Measurements from ENCODE around the gene MTMR1. TPM values are rescaled to one million over a fixed set of nuclear protein-coding genes. Genes with fewer than 3 reads are reported as not detected.

Gene MTMR1
- total RNA-seq, 1 experiment from 2014 or later, result 13.8 TPM

DNA sequence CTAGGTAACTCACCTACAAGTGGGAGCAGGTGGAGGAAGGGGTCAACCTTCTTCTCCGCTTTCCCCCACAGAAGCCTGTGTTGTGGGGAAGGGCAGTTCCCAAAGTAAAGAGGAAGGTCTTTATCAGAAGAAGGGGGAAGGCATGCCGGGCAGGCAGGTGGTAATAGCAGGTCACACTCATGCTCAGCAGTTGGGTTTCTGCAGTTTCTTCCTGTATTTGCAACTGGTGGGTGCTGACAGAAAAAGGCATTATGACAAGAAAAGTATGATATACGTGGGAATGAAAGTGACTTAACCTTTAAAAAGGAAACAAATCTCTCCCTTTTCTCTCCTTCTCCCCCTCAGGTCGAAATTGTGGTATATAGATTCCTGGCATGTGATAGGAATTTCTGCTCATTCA is 3.7 kb downstream of the MTMR1 start:
- no peak for DNase-seq (ENCODE audit: low spot score)

DNA sequence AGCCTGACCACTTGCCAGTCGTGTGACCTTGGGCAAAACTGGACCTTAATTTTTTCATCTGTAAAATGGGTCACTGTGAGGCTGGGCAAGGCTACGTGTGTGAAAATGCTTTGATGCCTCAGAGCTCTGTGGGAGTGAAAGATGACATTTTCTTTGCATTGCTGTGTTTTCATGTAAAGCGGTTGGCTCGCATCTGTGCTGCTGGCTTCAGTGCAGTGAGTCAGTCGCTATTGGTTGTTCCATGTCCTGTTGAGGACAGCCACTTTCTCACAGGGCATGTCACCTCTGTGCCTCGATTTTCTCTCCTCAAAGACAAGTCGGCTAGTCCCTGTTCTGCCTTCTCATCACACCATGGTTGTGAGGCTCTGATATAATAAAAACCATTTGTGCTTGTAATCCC is 4.4 kb downstream of the MTMR1 start:
- no peak for DNase-seq (ENCODE audit: low spot score)

DNA sequence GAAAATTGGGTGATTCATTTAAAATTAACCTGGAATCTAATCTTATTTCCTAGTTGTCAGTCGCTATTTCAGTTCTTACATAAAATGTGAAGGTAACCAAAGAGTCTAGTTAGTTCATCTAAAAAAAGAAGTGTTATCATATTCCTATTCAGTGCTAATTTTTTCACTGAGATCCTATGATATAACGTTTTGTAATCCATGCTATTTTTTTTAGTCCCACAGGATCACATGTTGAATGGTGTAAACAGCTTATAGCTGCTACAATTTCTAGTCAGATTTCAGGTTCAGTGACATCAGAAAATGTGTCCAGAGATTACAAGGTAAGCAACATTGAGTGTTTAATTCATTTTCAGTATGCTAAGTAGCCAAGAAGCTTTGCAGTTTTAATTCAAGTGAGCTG is 5.8 kb downstream of the MTMR1 start:
- no peak for DNase-seq (ENCODE audit: low spot score)

DNA sequence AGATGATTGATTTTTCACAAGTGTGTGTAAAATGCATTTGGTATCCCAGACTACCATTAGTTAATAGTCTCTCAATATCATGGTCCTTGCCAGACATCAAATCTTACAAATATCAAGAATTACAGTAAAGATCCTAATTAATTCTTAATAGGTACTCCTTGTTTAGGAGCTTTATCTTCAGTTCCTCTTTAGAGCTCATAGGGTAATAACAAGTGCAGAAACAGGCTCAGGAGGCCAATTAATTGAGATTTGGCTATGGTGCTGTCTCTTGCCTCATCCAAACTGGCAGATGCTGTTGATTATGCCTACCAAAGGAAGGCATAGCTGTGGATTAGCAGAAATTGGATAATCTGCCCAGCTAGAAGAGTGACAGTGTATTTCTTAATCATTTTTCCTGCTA is 6.9 kb downstream of the MTMR1 start:
- DNase-seq (ENCODE audit: low spot score), result no peak

DNA sequence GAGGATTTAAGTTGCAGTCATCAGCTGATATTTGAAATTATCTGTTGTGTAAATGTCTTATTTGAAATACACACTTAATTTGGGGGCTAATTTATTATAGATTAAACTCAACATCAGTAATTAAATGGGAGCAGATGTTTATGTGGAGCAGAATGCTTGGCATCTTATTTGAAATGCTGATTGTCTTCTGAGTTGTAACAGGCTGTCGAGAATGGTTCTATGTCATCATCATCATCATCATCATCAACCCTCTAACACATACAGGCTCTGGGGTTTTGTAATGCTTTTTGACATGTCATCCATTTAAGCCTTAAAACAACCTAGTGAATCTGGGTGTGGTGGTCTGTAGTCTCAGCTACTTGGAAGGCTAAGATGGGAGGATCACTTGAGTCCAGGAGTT is 8.2 kb downstream of the MTMR1 start:
- DNase-seq (ENCODE audit: low spot score), result no peak

DNA sequence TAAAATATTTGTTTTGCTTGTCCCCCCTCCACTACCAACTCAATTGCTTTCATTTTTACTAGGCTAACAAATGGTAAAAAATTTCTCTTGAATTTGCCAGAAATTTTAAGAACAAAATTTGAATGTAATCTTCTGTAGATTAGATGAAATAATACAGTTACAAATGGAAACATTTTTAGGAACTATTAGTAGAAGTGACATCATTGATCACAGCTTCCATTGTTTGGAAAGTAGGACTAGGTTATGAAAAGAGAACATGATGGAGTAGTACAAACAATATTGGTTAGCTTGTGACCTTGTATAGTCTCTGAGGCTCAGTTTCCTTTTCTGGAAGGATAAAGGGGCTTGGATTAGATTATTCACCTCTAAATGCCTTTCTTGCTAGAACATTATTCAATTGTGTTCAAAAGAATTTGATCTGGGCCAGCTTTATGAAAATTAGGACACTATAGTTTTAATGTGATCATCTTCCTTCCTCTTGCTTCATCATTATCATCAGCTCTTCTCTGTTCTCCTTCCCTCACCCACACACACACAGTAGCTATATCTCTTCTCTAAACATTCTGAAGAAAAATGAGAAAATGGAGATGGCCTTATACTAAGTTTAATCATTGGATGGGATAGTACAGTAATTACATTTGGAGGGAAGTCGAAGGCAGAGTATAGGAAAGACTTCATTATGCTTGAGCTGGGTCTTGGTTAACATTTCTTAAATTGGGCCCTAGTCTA is 9.9 kb downstream of the MTMR1 start:
- DNase-seq (ENCODE audit: low spot score), result no peak

DNA sequence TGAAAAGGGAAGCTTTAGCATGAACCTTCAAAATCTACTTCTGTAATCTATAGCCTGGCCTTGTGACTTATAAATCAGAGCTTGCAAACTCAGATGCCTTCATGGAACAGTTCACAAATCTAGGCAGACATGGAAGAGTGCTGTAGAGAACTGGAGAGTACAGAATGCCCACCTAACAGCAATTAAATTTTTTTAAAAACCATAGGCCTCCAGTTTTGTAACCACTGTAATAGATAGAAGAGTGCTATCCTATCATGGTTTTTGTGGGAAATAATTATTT is 10.4 kb downstream of the MTMR1 start:
- no peak for DNase-seq (ENCODE audit: low spot score)

DNA sequence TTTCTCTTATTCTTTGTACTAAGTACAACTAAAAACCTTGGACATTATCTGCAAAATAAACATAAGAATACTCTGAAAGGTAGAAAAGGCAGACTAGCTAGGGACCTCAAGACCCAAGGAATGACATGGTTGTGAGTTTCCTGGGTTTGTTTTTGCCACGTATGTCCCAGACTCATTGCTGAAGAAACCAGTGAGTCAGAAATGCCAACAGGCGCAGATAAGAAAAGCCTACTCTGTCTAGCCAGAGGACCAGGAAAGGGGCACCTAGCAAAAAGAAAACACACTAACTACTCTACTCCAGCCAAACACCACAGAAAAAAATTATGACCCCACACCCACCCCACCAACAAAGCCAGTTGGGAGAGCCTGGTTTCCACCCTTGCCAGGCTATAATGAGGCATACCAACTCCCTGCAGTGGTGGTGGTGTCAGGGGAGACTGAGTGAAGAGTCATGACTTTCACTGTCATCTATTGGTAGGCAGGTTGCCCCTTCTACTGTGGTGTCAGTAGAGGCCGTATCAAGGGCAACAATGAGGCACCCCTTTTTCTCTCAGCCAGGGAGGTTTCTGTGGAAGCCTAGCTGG is 10.9 kb downstream of the MTMR1 start:
- no peak for DNase-seq (ENCODE audit: low spot score)

DNA sequence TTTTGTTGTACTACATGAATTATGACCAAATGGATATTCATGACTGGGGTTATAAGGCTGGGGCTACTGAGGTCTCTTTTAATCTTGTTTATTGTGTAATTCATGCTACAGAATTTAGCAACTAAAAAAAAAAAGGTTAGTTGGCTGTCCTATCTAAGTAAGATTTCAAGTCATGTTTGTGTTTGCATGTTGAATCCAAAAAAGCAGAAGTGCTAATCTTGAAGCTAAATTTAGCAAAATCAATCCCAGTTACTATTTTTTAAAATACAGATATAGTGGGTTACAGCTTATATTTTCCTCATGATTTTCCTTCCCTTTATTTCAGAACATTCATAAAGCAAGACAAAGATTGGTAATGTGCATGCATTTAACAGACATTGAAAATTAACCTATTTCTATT is 19.4 kb downstream of the MTMR1 start:
- no peak for DNase-seq (ENCODE audit: low spot score)

DNA sequence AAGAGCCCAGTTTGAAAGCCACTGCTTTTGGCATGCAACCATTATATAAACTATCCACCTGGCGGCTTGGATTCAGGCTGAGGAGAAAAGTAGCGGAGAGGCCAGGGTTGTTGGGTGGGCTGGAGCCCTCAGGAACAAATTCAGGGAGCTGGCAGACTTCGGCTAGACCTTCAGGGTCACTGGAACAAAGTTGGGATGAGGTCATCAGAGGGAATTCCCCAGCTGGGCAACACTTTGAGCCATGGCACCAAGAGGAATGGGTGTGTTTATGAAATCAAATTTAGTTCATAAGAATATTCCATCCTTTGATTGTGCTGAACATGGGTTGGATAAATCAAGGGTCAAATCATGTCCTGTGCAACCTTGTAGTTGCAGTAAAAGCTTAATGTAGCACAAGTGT is 22.0 kb downstream of the MTMR1 start:
- DNase-seq (ENCODE audit: low spot score), result no peak

DNA sequence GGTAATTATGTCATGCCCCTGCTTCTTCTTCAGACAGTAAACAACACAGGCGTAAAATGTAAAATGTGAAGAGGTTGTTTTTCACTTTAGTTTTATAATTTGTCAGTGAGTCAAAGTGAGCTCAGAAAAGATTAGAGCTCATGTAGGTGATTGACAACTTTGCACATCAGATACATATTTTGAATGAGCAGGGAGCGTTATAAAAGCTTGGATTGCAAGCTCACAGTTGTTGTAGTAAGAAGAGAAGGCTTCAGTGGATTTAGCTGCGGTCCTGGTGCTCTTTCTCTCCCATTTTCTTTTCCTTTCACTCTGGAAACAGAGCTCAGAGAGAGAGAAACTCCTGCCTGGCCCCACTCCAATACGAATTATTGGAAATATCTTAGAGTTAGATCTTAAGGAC is 26.4 kb downstream of the MTMR1 start:
- DNase-seq (ENCODE audit: low spot score), result no peak

DNA sequence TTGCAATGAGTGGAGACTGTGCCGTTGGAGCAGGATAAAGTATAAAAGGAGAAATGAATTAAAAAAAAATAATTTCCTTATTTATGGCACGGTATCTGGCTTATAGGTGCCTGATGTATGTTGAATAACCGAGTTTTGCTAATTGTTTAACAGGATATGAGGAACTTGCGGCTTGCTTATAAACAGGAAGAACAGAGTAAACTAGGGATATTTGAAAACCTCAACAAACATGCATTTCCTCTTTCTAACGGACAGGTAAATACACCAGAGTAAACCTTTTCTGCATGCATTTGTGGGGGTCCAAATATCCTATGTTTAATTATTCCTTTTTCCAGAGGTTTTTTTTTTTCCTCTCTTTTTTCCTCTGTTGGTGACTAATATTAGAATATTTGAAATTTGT is 36.8 kb downstream of the MTMR1 start:
- no peak for DNase-seq (ENCODE audit: low spot score)

DNA sequence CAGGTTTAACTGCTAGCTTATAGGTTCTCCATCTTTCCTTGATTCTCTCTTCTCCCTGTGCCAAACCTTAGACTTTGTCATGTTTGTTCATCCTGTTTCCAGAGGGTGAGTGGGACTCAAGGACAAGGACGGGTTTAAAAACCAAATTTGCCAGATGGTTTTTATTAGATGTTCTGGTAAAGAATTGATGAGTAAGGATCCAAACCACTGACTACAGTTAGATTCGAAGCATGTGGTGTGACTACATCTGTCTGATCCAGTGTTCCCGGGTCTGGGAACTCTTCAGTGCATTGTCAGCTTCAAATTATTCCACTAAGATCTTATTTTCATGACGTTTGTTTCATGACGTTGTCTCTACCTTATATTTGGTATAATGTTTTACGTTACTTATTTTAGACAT is 37.5 kb downstream of the MTMR1 start:
- DNase-seq (ENCODE audit: low spot score), result no peak

DNA sequence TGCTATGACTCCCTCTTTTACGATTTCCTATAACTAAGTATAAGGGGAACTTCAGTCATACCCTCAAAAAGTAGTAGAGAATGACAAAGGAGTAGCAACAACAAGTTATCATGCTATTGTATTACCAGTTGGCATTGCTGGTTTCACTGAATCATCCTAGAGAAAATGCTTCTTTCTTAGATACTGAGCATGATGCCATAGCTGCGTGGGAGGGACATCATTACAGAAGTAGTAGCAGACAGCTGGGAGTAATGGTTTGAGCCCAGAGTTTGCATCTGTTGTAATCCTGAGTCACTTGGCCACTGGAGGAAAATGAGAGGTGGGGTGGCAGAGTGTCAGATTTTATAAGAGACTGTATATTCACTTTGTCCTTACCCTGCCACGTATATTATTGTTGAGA is 38.6 kb downstream of the MTMR1 start:
- peak; percentile 59 for DNase-seq (ENCODE audit: low spot score)

DNA sequence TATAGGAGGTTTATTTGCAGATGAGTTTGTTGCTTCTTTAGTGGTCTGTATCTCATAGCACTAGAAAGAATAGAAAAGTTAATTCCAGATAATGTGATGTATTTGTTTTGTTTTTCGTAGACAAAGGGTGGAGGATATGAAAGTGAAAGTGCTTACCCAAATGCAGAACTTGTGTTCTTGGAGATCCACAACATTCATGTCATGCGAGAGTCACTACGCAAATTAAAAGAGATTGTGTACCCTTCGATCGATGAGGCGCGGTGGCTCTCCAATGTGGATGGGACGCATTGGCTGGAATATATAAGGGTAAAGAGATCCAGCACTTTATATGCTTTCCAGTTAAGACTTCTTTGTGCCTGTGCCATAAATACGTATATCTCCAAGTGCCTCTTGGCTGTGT is 43.3 kb downstream of the MTMR1 start:
- no peak for DNase-seq (ENCODE audit: low spot score)

DNA sequence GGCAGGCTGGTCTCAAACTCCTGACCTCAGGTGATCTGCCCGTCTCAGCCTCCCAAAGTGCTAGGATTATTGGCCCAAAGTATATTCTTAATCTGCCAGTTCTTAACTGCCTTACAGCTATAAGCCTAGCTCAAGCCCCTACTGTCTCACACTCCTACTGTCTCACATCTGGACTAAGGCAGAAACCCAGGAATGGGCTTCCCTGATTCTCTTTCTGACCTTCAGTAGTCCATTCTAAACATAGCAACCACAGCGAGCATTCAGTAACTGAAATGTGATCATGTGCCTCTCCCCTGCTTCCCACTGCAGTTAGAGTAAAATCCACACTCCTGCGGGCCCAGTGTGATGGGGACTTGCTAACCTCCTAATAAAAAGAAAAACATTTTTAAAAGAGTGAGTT is 58.9 kb downstream of the MTMR1 start:
- DNase-seq (ENCODE audit: low spot score), result no peak

DNA sequence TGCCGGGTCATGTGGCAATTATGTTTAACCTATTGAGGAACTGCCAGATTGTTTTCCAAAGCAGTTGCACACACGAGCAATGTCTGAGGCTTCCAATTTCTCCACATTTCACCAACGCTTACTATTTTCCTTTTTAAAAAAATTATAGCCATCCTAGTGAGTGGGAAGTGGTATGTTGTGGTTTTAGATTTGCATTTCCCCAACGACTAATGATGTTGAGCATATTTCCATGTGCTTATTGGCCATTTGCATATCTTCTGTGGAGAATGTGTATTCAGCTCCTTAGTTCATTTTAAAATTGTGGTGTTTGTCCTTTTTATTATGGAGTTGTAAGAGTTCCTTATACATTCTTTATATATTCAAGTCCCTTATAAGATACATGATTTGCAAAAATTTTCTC is 60.2 kb downstream of the MTMR1 start:
- DNase-seq (ENCODE audit: low spot score), result no peak

DNA sequence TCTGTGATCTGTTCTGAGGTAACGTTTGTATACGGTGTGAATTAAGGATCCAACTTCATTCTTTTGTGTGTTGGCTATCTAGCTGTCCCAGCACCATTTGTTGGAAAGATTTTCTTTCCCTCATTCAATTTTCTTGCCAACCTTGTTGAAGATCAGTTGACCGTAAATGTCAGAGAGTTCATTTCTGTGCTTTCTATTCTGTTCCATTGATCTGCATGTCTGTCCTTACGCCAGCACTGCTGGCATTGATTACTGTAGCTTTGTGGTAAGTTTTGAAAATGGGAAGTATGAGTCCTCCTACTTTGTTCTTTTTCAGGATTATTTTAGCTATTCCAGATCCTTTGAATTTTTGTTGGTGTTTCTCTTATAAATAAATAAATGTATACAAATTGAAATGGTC is 60.8 kb downstream of the MTMR1 start:
- no peak for DNase-seq (ENCODE audit: low spot score)

DNA sequence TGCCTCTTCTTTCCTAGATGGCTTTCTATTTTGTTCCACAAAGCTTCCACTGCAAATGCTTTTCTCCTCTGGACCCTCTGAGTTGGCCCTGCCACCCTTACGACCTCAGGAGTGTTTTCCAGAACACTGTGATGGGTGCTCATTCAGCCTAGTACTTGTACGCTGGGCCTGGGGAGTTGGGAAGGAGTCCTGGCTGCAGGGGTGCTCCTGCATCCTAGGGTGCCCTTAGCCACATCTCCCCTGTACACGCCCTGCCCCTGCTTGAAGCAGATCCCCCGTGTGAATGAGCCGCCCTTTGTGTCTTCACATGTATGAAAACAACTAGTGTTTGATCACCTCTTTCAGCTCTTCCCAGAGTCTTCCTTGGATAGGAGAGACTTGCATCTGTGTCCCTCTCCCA is 64.2 kb downstream of the MTMR1 start:
- DNase-seq (ENCODE audit: low spot score), result no peak

DNA sequence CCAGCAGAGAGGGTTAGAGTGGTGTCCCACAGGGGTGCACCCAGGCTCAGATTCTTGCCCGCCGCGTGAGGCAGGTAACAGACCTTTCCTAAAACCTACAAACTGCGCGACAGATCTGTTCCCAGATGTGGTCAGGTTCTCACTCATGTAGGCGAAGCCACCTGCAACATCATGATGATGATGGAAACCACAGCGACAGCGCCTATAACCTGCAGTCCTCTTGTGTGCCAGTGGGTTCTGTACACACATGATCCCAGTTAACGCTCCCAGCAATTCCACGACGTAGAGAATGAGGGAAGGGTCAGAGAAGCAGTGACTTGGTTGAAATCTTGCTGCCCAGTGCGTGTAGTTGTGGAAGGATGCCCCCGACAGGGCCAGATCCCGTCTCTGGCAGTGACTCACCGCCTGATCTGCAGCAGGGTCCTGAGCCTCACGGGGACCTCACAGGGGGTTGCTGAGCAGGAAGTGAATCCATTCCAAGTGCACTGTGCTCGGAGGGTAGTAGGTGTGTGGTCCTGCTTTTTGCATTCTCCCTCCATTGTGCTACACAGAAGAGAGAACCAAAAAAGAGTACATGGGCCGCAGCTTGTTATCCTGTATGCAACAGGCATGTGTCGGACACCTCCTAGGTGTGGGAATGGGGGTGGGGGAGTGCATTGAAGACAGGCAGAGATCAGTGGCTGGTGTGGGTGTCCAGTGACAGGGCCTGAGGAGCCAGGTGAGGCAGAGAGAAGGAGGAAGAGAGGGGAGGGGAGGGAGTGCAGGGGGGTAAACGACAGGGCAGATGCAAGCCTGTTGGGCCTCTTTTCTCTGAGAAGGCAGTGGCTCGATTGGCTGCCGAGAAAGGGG is 66.6 kb downstream of the MTMR1 start:
- no peak for DNase-seq (ENCODE audit: low spot score)

DNA sequence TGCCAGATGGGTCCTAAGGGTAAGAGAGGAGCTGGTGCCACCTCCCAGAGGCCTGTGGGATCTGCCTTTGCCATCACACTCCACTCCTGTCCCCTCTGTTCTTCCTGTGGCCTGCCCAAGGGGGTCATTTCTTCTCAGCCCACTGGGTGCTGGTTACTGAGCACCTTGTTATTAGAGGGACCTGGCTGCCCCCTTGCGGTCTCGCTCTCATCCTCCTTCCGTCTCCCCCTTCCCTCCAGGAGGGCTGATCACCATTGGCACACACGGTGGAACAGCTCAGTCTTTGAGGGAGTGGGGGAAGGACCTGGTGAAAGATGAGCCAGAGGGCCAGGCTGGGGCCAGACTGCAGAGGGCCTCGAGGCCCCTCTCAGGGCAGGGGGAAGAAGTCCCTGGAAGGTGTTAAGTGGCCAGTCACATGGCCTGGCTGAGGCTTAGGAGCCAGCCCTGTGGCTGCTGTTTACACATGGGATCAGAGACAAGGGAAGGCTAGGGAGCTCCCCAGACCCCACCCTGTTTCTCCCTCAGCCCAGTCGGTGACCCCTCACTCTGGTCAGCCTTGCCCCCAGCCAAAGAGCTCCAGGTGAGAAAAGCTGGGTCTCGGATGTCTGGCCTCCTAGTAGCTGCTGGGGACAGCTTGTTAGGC is 68.1 kb downstream of the MTMR1 start:
- DNase-seq (ENCODE audit: low spot score), result no peak

DNA sequence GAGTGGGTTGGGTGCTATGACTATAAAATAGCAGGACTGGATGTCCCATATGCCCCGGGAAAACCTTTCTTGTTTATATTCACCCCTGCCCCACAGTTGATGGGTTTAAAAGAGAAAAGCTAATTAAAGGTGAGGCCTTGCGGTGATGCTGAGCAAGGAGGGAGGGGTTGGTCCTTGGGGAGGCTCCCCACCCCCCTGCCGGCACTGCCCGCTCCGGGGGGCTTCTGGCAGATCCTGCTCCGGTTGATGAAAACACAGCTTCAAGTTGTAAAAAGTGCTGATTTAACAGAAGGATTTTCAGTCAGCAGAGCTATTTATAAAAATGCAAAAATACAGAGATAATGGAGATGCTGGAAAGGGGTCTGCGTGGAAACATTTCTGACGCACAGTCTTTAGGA is 68.6 kb downstream of the MTMR1 start:
- no peak for DNase-seq (ENCODE audit: low spot score)

Data from H4 (cell line).